ENCODE data around the gene BTBD9.

DNA sequence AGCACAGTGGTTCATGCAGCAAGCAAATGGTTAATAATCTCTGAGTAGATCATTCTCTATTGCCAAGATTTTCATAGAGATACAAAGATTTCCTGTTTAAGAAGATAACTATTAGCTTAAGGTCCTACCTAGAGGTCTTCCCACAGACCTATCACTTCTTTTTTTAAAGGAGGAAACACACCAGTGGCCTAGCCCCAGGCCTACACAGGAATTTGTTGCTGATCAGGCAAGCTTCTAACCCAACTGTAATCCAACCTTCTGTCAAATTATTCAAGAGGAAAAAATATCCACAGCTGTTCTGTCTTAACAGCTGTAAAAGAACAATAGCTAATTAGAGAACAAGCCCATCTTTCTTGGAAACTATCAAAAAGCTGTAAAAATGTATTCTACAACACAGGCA is 332.8 kb downstream of the BTBD9 start:
- no peak for TF ChIP-seq POLR2A (IDR thresholded peaks at IDR 0.05)
- TF ChIP-seq, protein P1, sequence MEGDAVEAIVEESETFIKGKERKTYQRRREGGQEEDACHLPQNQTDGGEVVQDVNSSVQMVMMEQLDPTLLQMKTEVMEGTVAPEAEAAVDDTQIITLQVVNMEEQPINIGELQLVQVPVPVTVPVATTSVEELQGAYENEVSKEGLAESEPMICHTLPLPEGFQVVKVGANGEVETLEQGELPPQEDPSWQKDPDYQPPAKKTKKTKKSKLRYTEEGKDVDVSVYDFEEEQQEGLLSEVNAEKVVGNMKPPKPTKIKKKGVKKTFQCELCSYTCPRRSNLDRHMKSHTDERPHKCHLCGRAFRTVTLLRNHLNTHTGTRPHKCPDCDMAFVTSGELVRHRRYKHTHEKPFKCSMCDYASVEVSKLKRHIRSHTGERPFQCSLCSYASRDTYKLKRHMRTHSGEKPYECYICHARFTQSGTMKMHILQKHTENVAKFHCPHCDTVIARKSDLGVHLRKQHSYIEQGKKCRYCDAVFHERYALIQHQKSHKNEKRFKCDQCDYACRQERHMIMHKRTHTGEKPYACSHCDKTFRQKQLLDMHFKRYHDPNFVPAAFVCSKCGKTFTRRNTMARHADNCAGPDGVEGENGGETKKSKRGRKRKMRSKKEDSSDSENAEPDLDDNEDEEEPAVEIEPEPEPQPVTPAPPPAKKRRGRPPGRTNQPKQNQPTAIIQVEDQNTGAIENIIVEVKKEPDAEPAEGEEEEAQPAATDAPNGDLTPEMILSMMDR (IDR thresholded peaks at IDR 0.05): no peak
